ENCODE results near the gene PSME3IP1.

Gene PSME3IP1

DNA sequence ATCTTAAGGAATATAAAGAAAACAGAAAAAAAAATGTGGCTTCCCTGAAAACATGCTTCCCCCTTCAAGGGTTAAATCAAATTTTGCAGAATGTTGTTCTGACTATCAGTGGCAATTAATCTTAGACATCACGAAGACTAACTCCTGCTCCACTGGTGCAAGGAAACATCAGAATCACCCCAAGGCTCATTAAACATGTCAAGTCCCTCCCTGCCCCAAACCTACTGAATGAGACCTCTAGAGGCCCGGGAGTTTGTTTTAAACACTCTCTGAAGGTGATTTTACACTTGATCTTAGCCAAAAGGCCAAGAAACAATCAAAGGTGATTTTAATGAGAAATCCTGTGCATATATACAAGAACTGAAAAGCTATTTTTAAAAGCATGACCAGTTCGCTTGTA lies 18.3 kb downstream of the PSME3IP1 start:
- no peak for DNase-seq

DNA sequence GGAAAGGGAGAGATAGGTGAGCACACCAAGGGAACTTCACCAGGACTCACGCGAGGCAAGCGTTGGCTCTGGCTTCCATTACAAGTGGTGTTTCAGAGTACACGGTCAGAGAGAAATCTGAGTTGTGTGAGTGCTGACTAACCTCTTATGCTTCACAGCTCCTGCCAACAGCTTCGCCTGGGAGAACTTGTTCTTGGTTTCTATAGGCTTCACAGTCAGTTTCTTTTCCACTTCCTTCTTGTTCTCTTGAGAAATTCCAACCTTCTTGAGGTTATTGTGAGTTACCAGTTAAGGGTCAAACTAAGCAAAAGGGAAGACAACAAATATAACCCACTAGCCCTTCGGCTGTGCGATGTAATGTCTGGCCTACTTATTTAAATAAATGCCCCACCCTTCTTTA lies 18.9 kb downstream of the PSME3IP1 start:
- DNase-seq: no peak

DNA sequence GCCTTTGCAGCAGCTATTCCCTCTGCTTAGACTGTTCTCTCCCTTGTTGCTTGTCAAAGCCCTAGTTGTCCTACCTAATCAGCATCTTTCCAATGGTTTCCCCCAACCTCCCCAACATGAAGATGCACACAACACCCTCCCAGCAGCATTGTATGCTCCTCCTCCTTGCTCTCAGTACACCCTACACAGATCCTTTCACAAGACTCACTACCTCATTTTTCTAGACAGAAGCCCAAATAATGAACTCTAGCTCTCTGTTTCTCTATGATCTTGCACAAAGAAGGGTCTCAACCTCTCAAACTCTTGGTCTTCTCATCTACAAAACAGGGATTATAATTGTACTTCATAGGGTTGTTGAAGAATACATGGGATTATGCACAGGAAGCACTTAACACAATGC lies 19.4 kb downstream of the PSME3IP1 start:
- no peak for DNase-seq

DNA sequence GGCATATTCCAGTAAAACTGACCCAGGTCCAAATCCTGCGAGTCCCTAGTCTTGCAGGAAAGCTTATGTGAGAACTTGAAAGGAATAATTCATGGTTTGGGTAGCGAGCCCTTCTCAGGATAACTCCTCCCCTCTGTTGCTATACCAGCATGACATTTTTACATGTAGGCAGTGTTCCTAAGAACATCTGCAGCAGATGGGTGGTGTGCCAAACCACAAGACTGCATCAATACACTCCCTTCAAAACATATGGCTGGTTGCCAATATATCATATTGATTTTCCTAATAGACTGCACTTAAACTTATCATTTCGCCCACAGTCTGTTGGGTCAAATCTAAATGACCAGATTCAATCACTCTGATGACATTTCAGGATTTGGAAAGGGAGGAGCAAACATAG lies 19.9 kb downstream of the PSME3IP1 start:
- no peak for DNase-seq

DNA sequence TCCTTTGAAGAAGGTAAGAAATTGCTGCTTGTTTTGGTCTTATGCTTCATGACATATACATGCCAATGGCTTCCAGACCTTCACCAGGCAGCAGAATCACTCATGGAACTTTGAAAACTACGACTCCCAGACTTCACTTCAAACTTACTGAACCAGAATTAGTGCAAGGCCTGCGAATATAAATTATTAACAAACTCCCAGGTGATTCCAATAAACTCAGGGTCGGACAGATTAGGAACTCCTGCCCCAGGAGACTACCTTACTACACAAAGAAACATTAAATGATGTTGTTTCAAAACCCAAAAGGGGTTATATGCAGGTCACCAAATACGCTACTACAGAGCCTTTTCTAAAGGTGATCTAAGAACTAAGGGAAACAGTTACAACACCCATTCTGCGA lies 20.4 kb downstream of the PSME3IP1 start:
- DNase-seq: no peak

DNA sequence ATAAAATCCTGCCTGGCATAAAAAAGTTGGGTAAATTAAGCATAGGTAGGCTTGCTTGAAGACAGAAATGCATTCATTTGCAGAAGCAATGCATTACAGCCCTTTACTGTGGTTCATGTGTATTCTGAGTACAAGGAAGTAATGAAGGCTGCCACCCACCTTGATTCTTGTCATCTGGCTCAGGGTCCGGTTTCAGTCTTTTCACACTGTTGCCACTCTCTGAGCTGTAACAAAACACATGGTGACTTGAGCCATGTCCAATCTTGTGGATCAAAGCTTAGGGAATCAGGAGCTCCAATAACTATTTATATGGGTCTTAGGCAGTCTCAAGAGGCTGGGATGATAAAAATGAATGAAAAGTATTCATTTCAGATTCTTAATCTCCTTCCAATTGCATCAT lies 22.0 kb downstream of the PSME3IP1 start:
- no peak for DNase-seq

GRCh38 chr16:57159447-57159846 lies 26.4 kb downstream of the PSME3IP1 start:
- no peak for DNase-seq

GRCh38 chr16:57157533-57157932 lies 28.3 kb downstream of the PSME3IP1 start:
- DNase-seq: no peak

GRCh38 chr16:57156351-57156703 lies 29.5 kb downstream of the PSME3IP1 start:
- no peak for DNase-seq

DNA sequence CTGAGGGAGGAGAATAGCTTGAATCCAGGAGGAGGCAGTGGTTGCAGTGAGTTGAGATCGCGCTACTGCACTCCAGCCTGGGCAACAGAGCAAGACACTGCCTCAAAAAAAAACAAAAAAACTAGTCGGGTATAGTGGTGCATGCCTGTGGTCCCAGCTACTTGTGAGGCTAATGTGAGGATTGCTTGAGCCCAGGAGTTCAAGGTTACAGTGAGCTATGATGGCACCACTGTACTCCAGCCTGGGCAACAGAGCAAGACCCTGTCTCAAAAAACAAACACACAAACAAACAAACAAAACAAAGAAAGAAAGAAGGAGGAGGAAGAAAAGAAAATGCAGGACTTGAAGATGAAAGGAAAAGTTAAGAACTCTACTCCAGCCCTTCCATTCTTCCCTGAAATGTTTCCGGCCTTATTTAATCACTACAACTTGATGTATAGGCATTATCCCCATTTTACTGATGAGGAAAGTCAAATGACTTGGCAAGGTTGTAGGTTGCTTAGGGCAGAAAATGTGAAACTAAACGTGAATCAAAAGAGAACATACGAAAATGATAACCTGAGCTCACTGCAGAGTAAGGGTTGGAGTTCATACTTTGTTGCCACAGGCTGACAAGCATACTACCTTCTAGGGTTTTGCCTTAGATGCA lies 30.0 kb downstream of the PSME3IP1 start:
- no peak for DNase-seq

- DNase-seq: no peak
These were observed 32.0 kb downstream of the PSME3IP1 start for GRCh38 chr16:57153841-57154240.

- DNase-seq: no peak
These were observed 33.4 kb downstream of the PSME3IP1 start for GRCh38 chr16:57152096-57153093.

DNA sequence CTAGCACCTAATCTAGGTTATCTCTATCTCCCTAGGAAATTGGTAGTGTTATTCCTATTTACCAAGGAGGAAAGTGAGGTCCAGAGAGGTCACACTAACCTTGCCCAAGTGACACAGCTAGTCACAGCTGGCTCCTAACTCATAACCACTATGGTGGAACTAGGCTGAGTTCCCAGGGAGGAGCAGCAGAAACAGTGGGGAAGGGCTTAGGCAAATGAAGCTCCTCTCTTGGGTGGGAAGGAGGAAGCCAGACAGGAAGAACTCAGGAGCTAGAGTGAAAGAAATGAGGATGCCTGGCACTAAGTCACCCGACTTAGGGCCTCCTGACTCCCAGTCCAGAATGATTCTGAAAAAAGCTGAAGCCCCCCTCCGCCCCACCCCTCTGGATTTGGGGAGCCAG lies 34.5 kb downstream of the PSME3IP1 start:
- no peak for DNase-seq

- DNase-seq: no peak
These were observed 35.0 kb downstream of the PSME3IP1 start for GRCh38 chr16:57150682-57151330.

DNA sequence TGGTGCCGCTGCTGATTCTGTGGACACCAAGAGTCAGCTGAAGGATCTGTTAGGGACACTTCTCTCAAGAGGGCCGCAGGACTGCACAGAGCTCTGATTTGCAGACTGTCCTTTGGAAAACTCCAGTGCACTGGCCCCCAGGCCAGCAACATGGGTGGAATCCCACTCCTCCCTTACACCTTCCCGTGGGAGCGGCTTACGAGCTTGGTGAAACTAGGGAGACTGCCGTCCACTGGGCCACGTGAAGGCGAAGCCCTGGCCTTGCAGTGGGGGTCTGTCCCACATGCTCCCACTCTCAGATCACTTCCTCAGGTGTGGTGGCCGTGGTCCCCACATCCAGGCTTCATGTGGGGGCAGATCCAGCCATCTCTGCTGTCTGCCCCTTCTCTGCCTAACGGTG lies 36.4 kb downstream of the PSME3IP1 start:
- DNase-seq: no peak

DNA sequence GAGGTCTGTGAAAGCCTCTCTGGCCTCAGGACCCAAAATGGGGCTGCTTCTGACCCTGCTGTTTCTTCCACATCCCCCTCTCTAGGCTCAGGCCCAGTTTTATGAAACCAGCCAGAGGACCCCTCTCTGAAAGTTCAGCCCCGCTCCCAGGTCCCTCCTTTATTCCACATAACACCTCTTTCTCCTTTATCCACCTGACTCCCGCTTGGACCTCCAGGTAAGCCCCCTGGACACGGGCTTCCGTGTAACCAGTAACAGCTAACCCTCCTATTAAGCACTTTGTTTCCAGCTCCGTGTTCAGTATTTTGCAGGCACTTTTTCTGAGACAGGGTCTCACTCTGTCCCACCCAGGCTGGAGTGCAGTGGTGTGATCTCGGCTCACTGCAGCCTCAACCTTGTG lies 37.4 kb downstream of the PSME3IP1 start:
- DNase-seq: no peak

GRCh38 chr16:57147381-57148221 lies 38.2 kb downstream of the PSME3IP1 start:
- no peak for DNase-seq

DNA sequence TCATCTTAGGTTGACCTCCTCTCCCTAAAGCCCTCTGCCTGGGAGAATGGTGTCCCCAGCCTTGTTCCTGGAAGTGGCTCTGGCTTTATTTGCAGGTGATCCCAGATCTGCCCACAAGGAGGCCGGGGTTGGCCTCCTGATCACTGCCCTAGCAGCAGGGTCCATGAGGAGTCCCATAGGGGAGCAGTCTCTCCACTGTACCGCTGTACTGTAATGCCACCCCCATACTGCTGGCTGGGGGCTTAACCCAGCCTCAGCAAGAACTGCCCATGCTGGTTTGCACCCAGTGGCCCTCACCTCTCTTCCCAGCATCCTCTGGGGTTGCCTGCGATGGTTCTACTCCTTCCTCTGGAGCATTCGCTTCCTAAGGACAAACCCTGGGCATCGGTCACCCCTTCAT lies 39.1 kb downstream of the PSME3IP1 start:
- no peak for DNase-seq

GRCh38 chr16:57146040-57146647 lies 39.7 kb downstream of the PSME3IP1 start:
- DNase-seq: no peak

DNA sequence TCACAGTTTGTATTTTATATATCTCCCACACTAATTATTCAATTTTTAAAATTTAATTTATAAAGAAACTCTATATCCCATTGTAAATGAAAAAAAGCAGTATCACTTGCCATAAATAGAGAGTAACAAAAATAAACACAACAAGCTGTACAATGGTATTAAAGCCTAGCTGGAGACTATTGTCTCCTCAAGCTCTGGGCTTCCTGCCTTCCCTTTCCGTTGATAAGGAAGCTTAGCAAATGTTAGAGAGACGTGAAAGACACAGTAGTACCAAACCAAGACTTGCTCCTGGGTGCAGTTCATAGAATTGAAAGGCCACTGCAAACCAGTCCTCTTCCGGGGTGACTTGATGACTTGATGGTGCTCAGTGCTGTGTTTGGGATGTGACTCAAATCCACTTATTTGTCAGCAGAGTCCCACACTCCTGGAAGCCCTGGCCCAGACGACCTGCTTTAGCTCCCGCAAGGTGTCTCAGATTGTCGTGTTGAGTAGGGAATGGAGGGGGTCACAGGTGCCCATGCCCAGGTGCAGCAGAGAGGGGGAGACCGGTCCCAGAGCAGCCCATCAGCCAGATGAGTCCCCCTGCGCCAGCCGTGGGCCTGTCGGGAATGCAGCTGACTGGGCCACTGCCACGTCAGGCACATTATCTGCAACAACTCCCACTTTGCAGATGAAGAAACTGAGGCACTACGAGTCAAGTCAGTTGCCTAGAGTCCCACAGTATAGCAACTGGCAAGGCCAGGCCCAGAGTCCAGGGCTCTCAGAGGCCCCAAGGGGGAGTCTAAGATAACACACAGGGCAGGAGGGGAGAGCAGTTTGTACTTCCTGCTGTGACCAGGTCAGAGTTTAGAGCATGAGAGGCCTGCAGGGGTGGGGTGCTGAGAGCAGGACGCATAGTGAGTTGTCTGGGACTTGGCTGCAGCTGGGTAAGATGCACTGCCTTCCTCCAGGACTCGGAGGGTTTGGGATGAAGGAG lies 40.5 kb downstream of the PSME3IP1 start:
- no peak for DNase-seq

- no peak for DNase-seq
These were observed 41.8 kb downstream of the PSME3IP1 start for GRCh38 chr16:57144027-57144426.
